Ramos (cell line): ENCODE measurements around the gene SFXN5.

ENCODE experiments used
- in situ Hi-C: fragments of 300-500 bp; cut with MboI; formaldehyde crosslinking; loops from one replicate; pipeline ENCODE4 v1.14.3; 2022; ENCODE audit warnings: low sequenced_read_pairs; ENCODE audit not compliant: unreplicated experiment

The SFXN5 gene

GRCh38 chr2:72999729-73000725 is 71.5 kb downstream of the SFXN5 start:
- in situ Hi-C loops = loop anchor here (25.0 kb wide), 1 partner anchor 187 kb away; no protein-coding TSS in a partner anchor

DNA sequence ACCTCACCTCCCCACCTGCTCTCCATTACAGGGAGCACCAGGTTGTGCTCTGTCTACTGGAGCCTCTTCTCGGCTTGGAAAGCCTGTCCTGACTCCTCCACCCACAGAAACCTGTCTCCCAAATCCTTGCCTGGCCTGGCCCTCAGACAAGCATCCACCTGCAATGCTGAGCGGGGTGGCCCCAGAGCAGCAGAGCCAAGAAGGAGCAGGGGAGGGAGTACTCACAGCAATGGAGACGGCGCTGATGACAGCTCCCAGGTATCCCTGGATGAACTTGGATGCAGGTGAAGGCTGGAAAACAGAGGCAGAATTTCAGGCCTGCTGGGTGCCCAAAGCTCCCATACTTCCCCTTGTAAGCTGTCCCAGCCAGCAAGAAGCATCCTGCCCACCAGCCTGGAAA is 72.8 kb downstream of the SFXN5 start:
- in situ Hi-C loops = loop anchor here (25.0 kb wide), 1 partner anchor 189 kb away; no protein-coding TSS in a partner anchor

- in situ Hi-C loops = loop anchor here (25.0 kb wide), 1 partner anchor 189 kb away; no protein-coding TSS in a partner anchor
Measured at GRCh38 chr2:72998234-72998651, 73.3 kb downstream of the SFXN5 start.

GRCh38 chr2:72996117-72996502 is 75.4 kb downstream of the SFXN5 start:
- in situ Hi-C loops = loop anchor here (25.0 kb wide), 1 partner anchor 191 kb away; no protein-coding TSS in a partner anchor

DNA sequence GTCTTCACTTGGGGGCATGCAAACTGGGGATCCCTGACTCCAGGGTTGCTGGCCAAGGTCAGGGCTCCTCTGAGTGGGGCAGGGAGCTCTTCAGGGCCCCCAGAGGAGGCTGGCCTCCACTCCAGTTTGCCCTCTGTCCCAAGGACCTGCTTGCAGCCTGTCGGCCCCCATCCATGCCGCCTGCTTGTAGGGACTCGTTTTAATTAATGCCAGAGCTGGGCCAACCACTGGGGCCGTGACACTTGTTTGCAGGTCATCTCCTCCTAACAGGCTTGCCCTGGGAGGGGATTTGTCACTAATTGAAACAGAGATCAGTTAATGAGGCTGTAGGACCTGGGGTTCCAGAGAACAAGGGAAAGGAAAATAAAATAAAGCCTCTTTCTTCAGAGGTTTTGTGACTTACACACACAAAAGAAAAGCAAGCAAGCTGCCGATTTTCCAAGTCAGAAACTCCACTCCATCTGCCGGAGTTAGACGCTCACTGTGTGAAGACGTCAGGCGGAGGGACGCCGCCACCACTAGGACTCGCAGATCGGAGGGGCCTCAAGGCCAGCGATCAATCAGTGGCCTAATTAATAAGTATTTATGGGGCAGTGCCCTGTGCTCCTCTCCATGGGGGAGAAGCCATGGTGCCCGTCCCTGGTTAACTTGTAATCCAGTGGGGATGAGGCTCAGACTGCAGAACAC is 75.9 kb downstream of the SFXN5 start:
- in situ Hi-C loops = loop anchor here (25.0 kb wide), 1 partner anchor 192 kb away; no protein-coding TSS in a partner anchor

- in situ Hi-C loops = loop anchor here (25.0 kb wide), 1 partner anchor 192 kb away; no protein-coding TSS in a partner anchor
Measured at GRCh38 chr2:72994991-72995380, 76.5 kb downstream of the SFXN5 start.

- in situ Hi-C loops = loop anchor here (25.0 kb wide), 1 partner anchor 193 kb away; no protein-coding TSS in a partner anchor
Measured at GRCh38 chr2:72994282-72994990, 77.1 kb downstream of the SFXN5 start.

GRCh38 chr2:72993933-72994280 is 77.6 kb downstream of the SFXN5 start:
- in situ Hi-C loops = loop anchor here (25.0 kb wide), 1 partner anchor 193 kb away; no protein-coding TSS in a partner anchor

DNA sequence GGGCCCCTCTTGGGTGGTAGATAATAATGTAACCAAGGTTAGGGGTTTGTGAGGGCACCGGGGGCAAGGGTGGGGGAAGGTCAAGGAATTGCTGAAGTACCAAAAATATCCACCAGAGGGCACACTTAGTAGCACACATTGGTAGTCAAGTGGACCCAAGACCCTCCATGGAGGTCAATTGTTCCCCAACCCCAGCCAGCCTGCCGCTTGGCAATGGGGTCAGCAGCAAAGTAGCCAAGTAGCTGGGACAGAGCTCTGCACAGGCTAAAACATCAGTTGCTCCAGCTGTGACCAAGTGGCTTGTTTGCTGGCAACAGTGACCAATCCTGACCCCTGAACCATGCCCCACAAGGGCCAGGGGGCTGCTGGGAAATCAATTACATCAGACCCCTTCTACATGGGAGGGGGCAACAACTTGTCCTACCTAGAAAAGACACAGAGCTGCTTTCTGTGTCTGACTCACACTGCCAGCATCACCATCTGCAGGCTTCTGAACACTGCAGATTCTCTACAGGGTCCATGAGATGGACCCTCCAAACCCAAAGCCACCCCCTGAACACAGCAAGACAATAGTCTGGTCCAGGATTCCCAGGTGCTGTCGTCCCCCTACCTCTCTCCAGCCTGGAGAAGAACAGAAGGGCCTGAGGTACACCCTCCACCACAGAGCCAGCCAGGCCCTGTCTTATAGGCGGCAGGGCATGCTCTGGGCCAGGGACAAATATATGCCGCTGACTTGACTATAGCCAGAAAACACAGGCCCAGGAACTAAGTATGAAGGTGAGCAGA is 78.2 kb downstream of the SFXN5 start:
- in situ Hi-C loops = loop anchor here (25.0 kb wide), 1 partner anchor 194 kb away; no protein-coding TSS in a partner anchor

- in situ Hi-C loops = loop anchor here (25.0 kb wide), 1 partner anchor 195 kb away; no protein-coding TSS in a partner anchor
Measured at GRCh38 chr2:72992734-72993102, 78.8 kb downstream of the SFXN5 start.

- in situ Hi-C loops = loop anchor here (25.0 kb wide), 1 partner anchor 195 kb away; no protein-coding TSS in a partner anchor
Measured at GRCh38 chr2:72991980-72992733, 79.4 kb downstream of the SFXN5 start.

DNA sequence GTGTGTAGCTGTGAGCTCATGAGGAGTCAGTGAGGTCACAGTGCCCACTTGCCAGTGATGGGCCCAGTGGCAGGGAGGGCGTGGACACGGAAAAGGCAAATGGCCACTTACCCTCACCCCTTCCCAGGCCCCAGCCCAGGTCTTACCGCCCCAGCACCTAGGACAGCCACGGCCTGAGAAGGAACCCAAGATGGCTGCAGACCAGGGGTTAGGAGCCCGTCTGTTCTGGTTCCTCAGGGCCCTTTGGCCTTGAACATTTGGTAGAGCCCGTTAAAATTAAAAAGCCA is 80.1 kb downstream of the SFXN5 start:
- in situ Hi-C loops = loop anchor here (25.0 kb wide), 1 partner anchor 196 kb away; no protein-coding TSS in a partner anchor

DNA sequence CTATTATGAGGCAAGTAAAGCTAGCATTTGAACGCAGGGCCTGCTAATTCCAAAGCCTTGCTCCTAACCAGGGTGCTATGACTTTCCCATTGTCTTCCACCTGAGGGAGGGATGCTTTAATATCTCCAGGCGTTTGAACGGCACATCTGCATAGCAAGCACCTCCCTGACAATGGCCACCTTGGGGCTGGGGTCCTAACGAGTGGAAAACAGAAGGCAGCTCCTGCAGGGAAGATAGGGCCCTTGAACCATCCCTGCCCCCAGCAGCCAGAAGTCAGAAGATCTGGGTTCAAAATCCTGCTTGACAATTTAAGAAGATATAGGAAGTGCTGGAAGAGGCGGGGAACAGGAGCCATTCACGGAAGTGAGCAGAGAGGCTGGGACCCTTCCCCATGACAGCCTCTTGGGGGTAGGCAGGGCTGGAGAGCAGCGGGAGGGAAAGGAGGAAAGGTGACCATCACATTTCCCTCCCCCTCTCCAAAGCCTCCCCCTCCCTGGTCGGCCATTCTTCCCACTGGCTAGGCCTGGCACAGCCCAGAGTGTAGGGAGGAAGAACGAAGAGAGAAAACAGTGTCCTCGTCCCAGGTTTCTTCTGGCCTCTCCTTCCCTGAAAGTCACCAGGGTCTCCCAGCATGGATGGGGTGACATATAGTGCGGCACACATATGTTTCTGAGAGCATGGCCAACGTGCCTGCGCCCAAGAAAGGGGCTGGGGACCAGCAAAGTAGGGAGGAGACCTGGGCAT is 80.6 kb downstream of the SFXN5 start:
- in situ Hi-C loops = loop anchor here (25.0 kb wide), 1 partner anchor 196 kb away; no protein-coding TSS in a partner anchor

GRCh38 chr2:72989770-72990556 is 81.5 kb downstream of the SFXN5 start:
- in situ Hi-C loops = loop anchor here (25.0 kb wide), 1 partner anchor 197 kb away; no protein-coding TSS in a partner anchor

DNA sequence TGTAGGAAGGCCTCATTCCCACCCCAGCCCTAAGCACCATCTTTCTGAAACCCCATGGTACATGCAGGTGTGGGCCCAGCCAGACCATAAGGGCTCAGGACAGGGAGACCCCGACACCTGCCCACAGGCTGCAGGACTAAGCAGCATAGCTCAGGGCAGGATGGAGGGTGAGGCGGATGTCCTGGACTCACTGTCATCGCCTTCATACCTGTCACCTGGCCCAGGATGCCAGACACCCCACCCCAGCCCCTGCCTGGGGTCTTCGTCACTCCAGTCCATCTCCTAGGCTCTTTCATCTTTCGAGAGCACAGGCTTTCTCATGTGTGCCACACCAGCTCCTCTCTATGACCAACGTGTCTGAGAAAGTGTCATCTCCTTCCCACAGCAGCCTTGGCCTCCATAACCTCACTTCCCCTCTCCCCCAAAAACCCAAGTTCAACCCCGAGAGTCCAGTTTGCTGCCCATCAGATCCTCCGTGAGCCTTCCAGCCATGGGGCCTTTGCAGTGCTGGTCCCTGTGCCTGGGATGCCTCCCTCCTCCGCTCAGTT is 82.7 kb downstream of the SFXN5 start:
- in situ Hi-C loops = loop anchor here (25.0 kb wide), 1 partner anchor 199 kb away; no protein-coding TSS in a partner anchor

DNA sequence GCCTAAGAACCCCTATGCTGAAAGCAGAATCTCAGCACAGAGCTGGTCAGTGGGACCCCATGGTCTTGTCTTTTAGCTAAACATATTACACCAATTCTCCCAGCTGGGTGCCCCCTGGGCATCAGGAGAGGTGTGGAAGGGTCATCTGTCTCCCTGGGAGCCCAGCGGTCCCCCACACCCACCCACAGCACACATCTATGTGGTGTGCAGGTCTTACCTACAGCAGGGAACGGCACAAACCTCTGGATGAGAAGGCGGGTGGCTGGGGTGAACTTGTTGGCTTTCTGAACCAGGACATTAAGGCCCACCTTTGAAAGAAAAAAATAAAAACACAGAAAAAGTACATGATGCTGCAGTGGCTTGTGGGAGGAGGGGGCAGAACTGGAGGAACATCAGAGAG is 83.5 kb downstream of the SFXN5 start:
- in situ Hi-C loops = loop anchor here (25.0 kb wide), 1 partner anchor 199 kb away; no protein-coding TSS in a partner anchor
